GM13976 (cell line): ENCODE data around the gene PSME2.

Experiments
- DNase-seq: peaks from one replicate; pipeline ENCODE4 v3.0.0; 2012; ENCODE audit warnings: low spot score
- CTCF ChIP-seq: IDR thresholded peaks from 2 replicates; pipeline ENCODE4 v1.5.1; 2012; ENCODE audit warnings: borderline replicate concordance, mild to moderate bottlenecking; ENCODE audit not compliant: insufficient read depth; ENCODE audit errors: extremely low read depth, missing control alignments, control extremely low read depth
- in situ Hi-C: fragments of 300-500 bp; cut with MboI; formaldehyde crosslinking; loops from one replicate; pipeline ENCODE4 v1.12.0; 2022; ENCODE audit warnings: low sequenced_read_pairs, mixed read lengths, inconsistent platforms; ENCODE audit not compliant: unreplicated experiment

PSME2 gene

DNA sequence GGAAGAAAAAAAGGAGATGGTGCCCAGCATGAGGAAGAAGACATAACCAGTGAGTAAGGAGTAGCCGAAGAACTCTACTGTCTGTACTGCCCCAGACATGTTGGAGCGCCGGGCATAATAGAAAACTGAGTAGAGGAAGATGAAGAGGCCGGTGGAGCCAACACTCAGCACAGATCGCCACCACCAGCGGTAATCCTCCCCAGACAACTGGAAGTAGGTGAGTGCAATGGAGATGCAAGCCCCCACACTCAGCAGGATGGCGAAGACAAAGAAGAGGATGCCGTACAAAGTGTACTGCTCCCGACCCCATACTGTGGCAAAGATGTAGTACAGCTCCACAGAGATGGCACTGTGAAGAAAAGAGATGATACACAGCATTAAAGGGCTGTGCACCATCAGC, 43.0 kb upstream of the PSME2 start:
- no peak for DNase-seq
- no peak for TF ChIP-seq CTCF
- in situ Hi-C loops: no loop called here

DNA sequence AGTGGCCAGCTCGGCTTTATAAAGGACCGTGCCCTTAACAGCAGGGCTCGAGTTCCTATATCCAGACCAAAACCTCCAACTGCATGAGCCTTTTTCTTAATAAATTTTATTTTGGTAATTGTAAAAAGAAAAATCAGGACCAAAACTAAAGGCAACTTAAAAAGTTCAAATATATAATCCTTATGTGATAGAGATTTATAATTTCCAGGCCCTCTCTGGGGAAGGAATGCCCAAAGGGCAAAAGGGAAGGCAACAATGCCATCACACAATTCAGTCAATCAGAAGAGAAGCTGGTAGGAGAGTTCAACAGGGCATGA, 42.6 kb upstream of the PSME2 start:
- no peak for DNase-seq
- in situ Hi-C loops: no loop called here
- no peak for TF ChIP-seq CTCF

DNA sequence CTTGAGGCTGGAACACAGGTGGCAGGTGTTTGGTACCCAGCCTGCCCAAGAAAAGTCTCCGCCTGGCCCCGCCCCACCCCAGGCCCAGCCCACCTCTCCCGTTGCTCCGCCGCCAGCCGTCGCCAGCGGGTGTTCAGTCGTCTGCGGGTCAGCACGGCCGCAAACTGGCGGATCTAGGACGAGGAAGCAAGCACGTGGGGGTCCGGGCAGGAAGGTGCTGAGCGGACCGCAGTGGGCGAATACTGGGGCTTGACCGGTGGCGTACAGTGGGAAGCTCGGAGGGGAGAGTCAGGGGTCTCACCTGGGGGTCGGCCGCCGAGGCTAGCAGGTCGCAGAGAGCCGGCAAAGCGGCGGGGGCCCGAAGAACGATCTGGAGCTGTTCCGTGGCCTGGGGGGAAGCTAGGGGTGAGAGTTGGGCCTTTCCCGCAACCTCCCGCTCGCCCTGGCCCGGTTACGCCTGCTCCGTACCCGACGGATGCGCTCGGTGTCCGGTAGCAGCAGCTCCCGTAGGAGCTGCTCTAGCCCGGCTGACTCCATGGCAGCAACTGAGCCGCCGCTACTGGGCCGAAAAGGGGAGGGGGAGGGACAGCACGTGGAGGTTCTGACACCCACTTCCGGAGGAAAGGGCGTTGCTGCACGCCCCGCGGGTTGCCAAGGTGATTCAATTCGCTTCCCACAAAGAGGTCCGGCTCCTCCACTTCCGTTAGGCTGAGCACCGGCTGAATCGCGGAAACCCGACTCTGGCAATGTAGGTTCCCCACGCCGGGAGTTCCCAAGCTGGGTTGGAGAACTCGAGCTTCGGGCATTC, 42.0 kb upstream of the PSME2 start, which contains the start of gene IPO4:
Gene IPO4 (minus strand): TSS at position 566 of the 808 bp plus-strand sequence. CDS start 29 bp downstream, at position 537.
- peak; percentile 99 for DNase-seq
- TF ChIP-seq CTCF: no peak
- in situ Hi-C loops: no loop called here

DNA sequence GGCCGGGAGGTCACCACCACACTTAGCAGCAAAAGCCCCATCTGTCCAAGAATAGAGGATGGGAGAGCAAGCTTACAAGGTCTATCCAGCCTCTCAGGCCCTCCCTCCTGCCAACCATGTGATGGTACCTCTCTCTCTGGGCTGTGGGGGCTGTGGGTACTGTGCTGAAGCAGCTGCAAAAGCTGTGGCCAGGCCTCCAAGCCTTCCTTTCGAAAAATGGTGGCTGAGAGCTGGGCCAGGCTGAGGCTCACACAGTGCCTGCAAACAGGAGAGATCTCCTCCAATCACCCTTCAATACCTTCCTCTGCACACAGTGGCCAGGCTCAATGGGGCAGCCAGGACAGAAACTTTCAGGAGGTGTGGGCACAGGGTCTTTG, 41.1 kb upstream of the PSME2 start:
- in situ Hi-C loops: no loop called here
- TF ChIP-seq CTCF: no peak
- no peak for DNase-seq

DNA sequence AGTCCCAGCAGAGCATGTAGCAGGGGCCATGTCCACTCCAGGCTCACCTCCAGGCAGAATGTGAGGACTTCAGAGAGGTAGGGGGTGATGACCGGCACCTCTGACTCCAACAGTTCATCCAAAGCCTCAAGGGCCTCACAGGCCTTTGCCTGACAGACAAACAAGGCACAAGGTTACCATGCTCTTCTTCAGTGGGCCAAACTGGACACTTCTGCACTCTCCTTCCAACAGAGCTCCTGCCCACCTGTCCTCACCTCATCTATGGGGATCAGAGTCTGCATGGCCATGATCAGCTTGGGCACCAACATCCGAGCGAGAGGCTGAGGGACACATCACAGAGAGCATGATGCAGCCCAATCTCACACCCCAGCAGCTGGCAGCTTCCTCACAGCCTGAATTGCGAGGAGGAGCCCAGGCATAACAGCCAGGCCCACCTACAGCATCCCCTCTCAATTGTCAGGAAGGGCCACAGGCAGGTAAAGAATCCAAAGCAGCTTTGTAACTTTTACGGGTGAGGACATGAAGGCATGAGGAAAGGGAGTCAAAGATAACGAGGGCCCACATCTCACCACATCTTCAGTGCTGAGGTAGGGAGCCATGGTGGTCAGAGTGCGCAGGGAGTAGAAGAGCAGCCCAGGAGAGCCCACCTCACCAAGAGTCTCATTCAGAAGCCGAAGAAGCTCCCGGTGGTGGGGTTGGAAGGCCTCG, 40.6 kb upstream of the PSME2 start:
- in situ Hi-C loops: no loop called here
- TF ChIP-seq CTCF: no peak
- DNase-seq: no peak

GRCh38 chr14:24185741-24186140, 39.3 kb upstream of the PSME2 start:
- DNase-seq: no peak
- no peak for TF ChIP-seq CTCF
- in situ Hi-C loops: no loop called here
